Activated CD4-positive, alpha-beta T cell treated with anti-CD3 and anti-CD28 coated beads, Interleukin-2, amount 50 U/mL, for 1 hour (primary cell): Measurements from ENCODE around the gene SPATA9.

Source experiments
- DNase-seq: peaks from one replicate; pipeline ENCODE4 v3.0.0-alpha.2; 2020

Gene SPATA9

GRCh38 chr5:95682891-95683290 is at the start of gene SPATA9:
Gene SPATA9 (minus strand): TSS chr5:95682991. CDS start chr5:95682854, 137 bp downstream.
- DNase-seq, result no peak

DNA sequence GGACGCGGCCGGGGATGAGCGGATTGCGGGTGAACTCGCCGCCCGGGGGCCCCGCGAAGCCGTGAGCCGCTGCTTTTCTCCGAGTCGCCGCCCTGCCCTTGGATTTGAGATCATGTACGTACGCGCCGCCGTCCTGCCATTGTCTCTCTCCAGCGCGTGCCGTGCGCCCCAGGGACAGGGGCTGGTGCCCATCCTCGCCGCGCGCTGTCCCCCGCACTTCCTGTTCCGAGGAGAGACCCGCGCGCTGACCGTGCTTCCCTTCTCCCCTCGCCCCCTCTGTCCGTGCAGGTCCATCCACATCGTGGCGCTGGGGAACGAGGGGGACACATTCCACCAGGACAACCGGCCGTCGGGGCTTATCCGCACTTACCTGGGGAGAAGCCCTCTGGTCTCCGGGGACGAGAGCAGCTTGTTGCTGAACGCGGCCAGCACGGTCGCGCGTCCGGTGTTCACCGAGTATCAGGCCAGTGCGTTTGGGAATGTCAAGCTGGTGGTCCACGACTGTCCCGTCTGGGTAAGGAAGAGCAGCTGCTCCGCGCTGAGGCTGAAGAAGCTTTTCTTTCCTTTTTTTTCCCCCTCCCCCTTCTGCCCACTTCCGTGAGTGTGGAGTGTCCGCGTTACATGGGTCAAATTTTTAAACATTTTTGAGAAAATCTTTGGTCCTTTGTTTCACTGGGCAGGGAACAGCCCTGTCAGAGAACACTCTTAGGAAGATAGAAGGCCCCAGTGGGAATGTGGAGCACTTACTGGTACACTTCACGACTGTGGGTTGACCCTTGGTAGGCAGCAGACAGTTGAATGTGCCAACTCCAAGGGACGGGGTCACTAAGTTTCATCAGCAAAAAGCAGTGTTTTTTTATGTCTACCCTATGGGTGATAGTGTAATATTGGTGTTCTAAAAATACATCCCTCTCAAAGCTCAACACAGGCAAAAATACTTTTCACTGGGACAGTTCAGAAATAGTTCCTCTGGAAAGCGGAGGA is 49.1 kb upstream of the SPATA9 start:
- peak; percentile 27 for DNase-seq

- DNase-seq, result peak; percentile 9
Observed at GRCh38 chr5:95730730-95731570, 48.2 kb upstream of the SPATA9 start, which contains the start of gene RHOBTB3. Gene RHOBTB3 (plus strand): TSS chr5:95731336. CDS start chr5:95731683, 347 bp downstream.

DNA sequence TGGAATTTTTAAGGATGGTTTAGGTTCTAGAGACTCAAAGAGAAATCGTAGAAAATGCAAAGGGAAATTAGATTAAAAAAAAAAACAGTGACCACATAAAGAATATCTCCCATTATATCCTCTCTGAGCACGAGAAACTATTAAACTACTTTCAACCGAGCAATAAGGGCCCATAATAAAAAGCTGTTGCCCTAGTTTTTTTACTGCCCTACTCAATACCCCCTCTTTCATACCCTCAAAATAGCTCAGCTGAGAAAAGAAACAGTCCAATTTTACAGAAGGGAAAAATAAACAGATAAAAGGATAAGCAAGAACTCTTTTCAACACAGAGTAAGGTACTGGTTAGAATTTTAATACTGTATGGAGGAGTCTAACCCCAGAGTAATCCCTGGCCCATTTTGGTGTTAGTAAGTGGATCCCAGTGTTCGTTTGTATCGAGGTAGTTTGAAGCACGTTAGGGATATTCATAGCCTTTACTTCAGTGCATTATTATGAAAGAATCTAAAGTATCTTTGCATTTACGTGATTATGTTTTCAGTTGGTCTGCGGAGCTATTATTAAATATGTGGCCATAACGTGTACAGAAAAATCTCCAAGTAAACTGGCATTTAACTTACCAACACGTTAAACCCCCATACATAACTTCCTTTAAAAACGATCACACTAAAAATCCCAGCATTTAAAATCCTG is 47.4 kb upstream of the SPATA9 start:
- no peak for DNase-seq

- DNase-seq, result no peak
Observed at GRCh38 chr5:95729115-95730010, 46.6 kb upstream of the SPATA9 start.

- DNase-seq, result no peak
Observed at GRCh38 chr5:95728494-95729114, 45.8 kb upstream of the SPATA9 start.

GRCh38 chr5:95727764-95728191 is 45.0 kb upstream of the SPATA9 start:
- no peak for DNase-seq

GRCh38 chr5:95726811-95727763 is 44.3 kb upstream of the SPATA9 start:
- no peak for DNase-seq

DNA sequence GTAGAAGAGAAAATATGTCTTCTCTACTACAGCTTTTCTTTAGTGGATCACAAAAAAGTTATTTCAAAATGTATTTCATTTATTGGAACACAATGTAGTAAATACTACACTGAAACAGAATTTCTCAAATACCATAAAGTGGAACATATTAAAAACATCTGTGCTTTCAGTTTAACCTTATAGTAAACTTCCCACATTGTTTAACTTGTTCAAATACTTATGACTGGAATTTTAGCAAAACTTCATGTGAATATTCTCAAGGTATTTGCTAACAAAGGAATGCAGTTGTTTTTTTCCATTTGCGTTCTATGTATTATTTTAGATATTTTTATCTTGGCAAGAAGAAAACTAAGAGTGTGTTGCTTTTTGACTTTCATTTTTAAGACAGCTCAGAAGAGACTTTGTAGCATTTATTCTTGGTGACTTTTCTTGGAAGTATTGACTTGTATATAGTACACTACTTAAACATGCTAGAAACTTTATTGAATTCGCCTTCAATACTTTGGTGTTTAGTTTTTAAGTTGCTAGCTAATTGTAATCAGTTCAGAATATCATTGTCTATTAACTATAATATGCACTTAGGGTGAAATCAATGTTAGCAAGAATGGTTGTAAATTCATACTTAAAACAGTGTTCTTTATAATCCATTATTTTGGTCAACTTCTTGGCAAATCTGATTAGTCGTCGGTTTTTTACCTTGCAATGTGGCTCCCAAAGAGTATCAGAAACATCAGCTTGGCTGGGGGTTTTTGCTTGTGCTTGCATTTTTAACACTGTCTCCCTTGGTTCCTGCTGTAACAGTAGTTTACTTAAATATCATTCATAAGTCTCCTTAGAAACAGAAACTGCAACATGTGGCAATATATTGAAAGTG is 43.4 kb upstream of the SPATA9 start:
- no peak for DNase-seq

DNA sequence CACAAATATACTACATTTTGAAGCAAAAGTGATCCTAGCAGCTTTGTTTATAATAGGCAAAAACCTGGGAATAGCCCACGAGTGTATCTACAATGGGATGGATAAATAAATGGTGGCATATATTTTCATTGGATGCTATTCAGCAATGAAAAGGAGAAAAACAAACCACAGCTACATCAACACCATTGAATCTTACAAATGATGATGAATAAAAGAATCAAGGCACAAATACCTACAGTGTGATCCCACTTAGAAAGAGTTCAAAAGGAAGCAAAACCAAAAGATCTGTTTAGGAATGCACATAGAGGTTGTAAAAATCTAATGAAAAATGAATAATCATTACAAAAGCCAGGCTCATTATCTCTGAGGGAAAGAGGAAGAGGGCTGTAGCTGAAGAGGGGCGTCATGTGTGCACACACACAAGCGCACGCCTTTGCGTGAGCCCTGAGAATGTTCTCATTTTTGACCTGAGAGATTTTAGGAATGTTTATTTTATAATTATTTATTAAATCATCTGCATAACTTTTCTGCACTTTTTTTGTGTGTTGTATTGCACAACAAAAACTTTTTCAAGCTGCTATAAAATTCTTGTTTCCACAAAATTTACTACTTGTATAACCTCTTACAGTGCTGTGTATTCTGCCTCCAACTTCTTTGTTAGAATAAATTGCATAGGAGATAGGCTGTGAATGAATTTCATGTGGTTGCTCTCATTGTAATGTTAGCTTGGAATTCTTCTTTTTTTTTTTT is 42.5 kb upstream of the SPATA9 start:
- no peak for DNase-seq

DNA sequence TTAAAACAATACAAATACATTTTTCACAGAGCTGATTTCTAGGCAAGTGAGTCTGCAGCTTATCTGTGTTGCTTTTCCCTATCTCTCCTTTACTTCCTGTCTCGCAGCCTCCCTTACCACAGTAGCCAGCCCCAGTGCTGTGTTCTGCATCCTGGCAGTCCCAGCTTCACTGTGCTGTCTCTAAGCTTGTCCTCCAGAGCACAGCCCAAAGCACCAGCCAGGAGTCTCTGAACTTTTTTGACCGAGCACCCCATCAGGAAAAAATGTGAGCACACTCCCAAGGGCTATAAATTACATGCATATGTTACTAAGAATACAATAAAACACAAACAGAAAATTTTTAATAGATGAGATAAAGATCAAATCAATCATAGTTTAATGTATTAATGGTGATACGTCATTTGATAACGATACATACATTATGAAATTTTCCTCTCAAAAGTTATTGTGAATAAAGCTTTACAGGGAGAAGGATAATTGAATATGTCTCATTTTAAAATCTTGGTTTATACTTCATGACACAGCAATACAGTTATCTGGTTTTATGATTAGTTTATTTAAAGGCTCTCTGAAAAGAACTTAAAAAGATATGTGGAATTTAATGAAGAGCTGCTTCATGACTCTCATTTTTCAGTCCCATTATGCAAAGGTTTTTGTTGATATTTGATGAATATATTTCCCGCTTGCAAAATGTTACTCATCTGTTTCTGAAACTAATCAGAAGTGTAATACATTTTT is 41.0 kb upstream of the SPATA9 start:
- no peak for DNase-seq

DNA sequence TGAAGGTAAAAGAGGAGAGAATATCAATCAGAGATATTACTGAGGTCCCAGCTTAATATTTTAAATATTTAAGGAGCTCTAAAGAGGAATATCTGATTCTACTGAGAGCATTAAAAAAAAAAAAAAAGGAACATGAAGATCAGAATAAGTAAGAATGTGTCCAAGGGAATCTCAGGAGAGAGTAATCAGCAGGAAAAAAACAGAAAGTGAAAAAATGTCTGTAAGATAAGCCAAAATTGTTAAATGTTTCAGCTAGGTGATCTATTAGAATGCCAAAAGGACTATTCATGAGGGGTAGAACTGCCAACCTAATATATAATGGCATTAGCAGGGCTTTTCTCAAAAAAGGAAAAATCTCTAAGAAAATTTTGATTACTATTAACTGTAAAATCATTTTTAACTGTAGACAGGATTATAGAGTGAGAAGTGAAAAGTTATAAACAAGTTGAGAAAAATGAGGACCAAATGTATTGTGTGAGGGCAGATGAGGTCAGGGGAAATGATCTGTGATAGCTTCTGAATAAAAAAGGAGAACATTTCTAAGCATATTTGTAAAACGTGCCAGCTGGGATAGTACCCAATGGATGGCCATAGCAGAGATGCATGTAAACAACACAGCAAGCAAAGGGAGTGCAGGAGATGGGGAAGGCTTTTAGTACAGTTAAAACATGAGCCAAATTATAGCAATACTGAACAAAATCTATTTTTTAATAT is 38.9 kb upstream of the SPATA9 start:
- DNase-seq, result no peak

GRCh38 chr5:95720094-95720786 is 37.4 kb upstream of the SPATA9 start:
- DNase-seq, result no peak

- no peak for DNase-seq
Observed at GRCh38 chr5:95718738-95719137, 35.9 kb upstream of the SPATA9 start.

DNA sequence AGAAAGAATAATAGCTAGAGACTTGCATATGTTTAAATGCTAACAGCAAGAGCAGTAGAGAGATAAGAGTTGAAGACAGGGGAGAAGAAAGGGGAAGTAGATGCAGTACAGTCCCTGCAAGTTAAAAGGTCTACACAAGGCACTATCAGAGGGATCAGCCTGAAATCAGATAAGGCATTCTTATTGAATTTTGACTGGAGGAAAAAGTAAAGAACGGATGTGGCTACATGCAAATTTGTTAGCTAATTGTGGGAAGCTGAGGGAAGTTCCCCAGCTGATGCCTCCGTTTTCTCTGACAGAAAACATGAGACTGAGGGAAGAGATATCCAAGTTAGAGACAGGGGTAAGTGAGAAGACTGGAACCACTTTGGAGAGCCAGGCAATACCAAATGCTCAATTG is 35.4 kb upstream of the SPATA9 start:
- DNase-seq, result no peak

DNA sequence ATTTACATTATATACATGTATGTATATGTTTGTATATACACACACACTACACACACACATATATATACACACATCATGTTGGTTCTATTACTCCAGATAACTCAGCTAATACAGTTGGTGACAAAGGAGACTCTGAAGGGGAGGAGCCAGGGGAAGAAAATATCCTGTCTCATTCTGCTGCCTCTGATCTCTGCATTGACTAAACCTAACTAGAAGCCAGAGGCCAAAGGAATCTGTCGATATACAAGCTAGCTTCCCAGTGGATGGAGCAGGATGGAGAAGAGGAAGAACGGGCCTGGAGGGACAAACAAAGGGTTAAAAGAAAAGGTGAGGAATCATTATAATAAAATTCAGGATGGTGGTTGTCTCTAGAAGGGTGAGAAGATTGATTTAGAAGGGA is 34.6 kb upstream of the SPATA9 start:
- no peak for DNase-seq
